Glutamatergic neuron (in vitro differentiated cells): ENCODE data around the gene MRAP. TPM values are rescaled to one million over a fixed set of nuclear protein-coding genes. Genes with fewer than 3 reads are reported as not detected.

ENCODE experiments used
- DNase-seq: peaks from one replicate; pipeline ENCODE4 v3.0.0; 2022
- H3K27ac Mint-ChIP-seq: one replicate; pipeline ENCODE4 v1.8.0; 2020; ENCODE audit warnings: mild to moderate bottlenecking, mixed read lengths, inconsistent platforms; ENCODE audit not compliant: unreplicated experiment
- H3K27me3 Mint-ChIP-seq: one replicate; pipeline ENCODE4 v1.8.0; 2020; ENCODE audit warnings: mild to moderate bottlenecking, moderate library complexity, mixed read lengths, inconsistent platforms; ENCODE audit not compliant: unreplicated experiment
- H3K36me3 Mint-ChIP-seq: one replicate; pipeline ENCODE4 v1.8.0; 2020; ENCODE audit warnings: mild to moderate bottlenecking, mixed read lengths, inconsistent platforms; ENCODE audit not compliant: unreplicated experiment
- H3K4me1 Mint-ChIP-seq: one replicate; pipeline ENCODE4 v1.8.0; 2020; ENCODE audit warnings: mild to moderate bottlenecking, low read depth, mixed read lengths, inconsistent platforms; ENCODE audit not compliant: unreplicated experiment
- H3K4me3 Mint-ChIP-seq: one replicate; pipeline ENCODE4 v1.8.0; 2020; ENCODE audit warnings: mild to moderate bottlenecking, mixed read lengths, inconsistent platforms; ENCODE audit not compliant: unreplicated experiment
- H3K9me3 Mint-ChIP-seq: one replicate; pipeline ENCODE4 v1.8.0; 2020; ENCODE audit warnings: mild to moderate bottlenecking, moderate library complexity, mixed read lengths, inconsistent platforms; ENCODE audit not compliant: unreplicated experiment
- CTCF ChIP-seq: fragments of 200-600 bp; sonication (generic); IDR thresholded peaks from one replicate; pipeline ENCODE4 v1.5.0; 2021; ENCODE audit not compliant: partially characterized antibody, unreplicated experiment
- total RNA-seq: library from RNA; stranded (reverse); fragmentation: NEBNext Ultra II Directional; extraction: Animal tissue kit (Norgen Biotek cat#: 25700); gene quantifications from one replicate; pipeline ENCODE4 v1.2.1, GENCODE V29; 2021; ENCODE audit not compliant: unreplicated experiment

Gene MRAP
- total RNA-seq, 1 donor from 2014 or later = not detected

- no peaks in the 10 kb centered on the region for H3K4me1 Mint-ChIP-seq
- no peak for DNase-seq
- TF ChIP-seq CTCF = no peak
- no peak overlapping the region for H3K27ac Mint-ChIP-seq
- H3K4me3 Mint-ChIP-seq = no peak overlapping the region
- no peaks in the 10 kb centered on the region for H3K9me3 Mint-ChIP-seq
- no peaks in the 10 kb centered on the region for H3K27me3 Mint-ChIP-seq
- H3K36me3 Mint-ChIP-seq = no peaks in the 10 kb centered on the region
Measured at GRCh38 chr21:32270748-32271147, 27.9 kb upstream of the MRAP start.

GRCh38 chr21:32276671-32277070 lies 22.0 kb upstream of the MRAP start:
- Mint-ChIP-seq H3K9me3 (peaks cover 8% of the 10 kb centered on the region), H3K4me1 (peaks cover 3% of the 10 kb centered on the region), H3K36me3 (no peaks in the 10 kb centered on the region), H3K27me3 (peaks cover 3% of the 10 kb centered on the region), H3K27ac (no peak overlapping the region), H3K4me3 (no peak overlapping the region)
- no peak for DNase-seq
- TF ChIP-seq CTCF = no peak

GRCh38 chr21:32278103-32278502 lies 20.6 kb upstream of the MRAP start:
- no peak for DNase-seq
- peaks cover 4% of the 10 kb centered on the region for H3K36me3 Mint-ChIP-seq
- H3K4me1 Mint-ChIP-seq = peaks cover 3% of the 10 kb centered on the region
- TF ChIP-seq CTCF = no peak
- H3K27ac Mint-ChIP-seq = peak overlapping the region; percentile 69
- peak overlapping the region; percentile 97 for H3K4me3 Mint-ChIP-seq
- peaks cover 3% of the 10 kb centered on the region for H3K27me3 Mint-ChIP-seq
- H3K9me3 Mint-ChIP-seq = peaks cover 8% of the 10 kb centered on the region

GRCh38 chr21:32278518-32279376 lies 19.9 kb upstream of the MRAP start, which contains the start of gene MIS18A:
MIS18A (minus strand) TSS chr21:32279049; CDS start chr21:32279014, 35 bp downstream.
- peak within 1 kb of the TSS; percentile 95 for H3K27ac Mint-ChIP-seq
- H3K36me3 Mint-ChIP-seq = peaks cover 4% of the 10 kb centered on the region
- H3K4me3 Mint-ChIP-seq = peak within 1 kb of the TSS; percentile 97
- peaks cover 3% of the 10 kb centered on the region for H3K27me3 Mint-ChIP-seq
- H3K9me3 Mint-ChIP-seq = peaks cover 8% of the 10 kb centered on the region
- peak; percentile 98 for DNase-seq
- H3K4me1 Mint-ChIP-seq = peaks cover 3% of the 10 kb centered on the region
- TF ChIP-seq CTCF = no peak

GRCh38 chr21:32279377-32279680 lies 19.3 kb upstream of the MRAP start:
- Mint-ChIP-seq H3K4me1 (peaks cover 3% of the 10 kb centered on the region), H3K4me3 (peak overlapping the region; percentile 97), H3K27ac (peak overlapping the region; percentile 95), H3K27me3 (peaks cover 3% of the 10 kb centered on the region), H3K36me3 (peaks cover 4% of the 10 kb centered on the region), H3K9me3 (peaks cover 8% of the 10 kb centered on the region)
- no peak for DNase-seq
- TF ChIP-seq CTCF = no peak
